Measurements from ENCODE around the gene PRAMEF1.
"Not testable (repeated sequence)": the region's sequence is repeated elsewhere in the genome, so short reads cannot be mapped to it uniquely, and the experiment has no call there.

The PRAMEF1 gene

GRCh38 chr1:12791097-12791496, at the start of gene PRAMEF1:
TSS of gene PRAMEF1 (plus strand) at chr1:12791397. CDS start at chr1:12793228, 1,831 bp downstream.
- not testable (repeated sequence) for H3K9me3 ChIP-seq (ENCODE audit: control insufficient read depth, low read length); H3K27me3 ChIP-seq (ENCODE audit: control insufficient read depth, insufficient read depth, low read length); H3K4me3 ChIP-seq (ENCODE audit: low read length); H3K9ac ChIP-seq (ENCODE audit: low read length); H3K4me1 ChIP-seq (ENCODE audit: control insufficient read depth, insufficient read depth, low read length); H3K36me3 ChIP-seq (ENCODE audit: control insufficient read depth, insufficient read depth, low read length)

GRCh38 chr1:12741946-12742345, 49.3 kb upstream of the PRAMEF1 start:
- Histone ChIP-seq H3K4me1 (ENCODE audit: control insufficient read depth, insufficient read depth, low read length) (no peaks in the 10 kb centered on the region), H3K4me3 (ENCODE audit: low read length) (no peak overlapping the region), H3K9ac (ENCODE audit: low read length) (no peak overlapping the region), H3K27me3 (ENCODE audit: control insufficient read depth, insufficient read depth, low read length) (no peaks in the 10 kb centered on the region), H3K9me3 (ENCODE audit: control insufficient read depth, low read length) (no peaks in the 10 kb centered on the region), H3K36me3 (ENCODE audit: control insufficient read depth, insufficient read depth, low read length) (no peaks in the 10 kb centered on the region)

GRCh38 chr1:12745126-12745991, 45.8 kb upstream of the PRAMEF1 start:
- Histone ChIP-seq H3K9me3 (ENCODE audit: control insufficient read depth, low read length) (no peaks in the 10 kb centered on the region), H3K4me1 (ENCODE audit: control insufficient read depth, insufficient read depth, low read length) (no peaks in the 10 kb centered on the region), H3K9ac (ENCODE audit: low read length) (no peak overlapping the region), H3K4me3 (ENCODE audit: low read length) (no peak overlapping the region), H3K27me3 (ENCODE audit: control insufficient read depth, insufficient read depth, low read length) (no peaks in the 10 kb centered on the region), H3K36me3 (ENCODE audit: control insufficient read depth, insufficient read depth, low read length) (no peaks in the 10 kb centered on the region)

GRCh38 chr1:12745992-12746323, 45.2 kb upstream of the PRAMEF1 start, which contains the start of gene CFAP107:
TSS of gene CFAP107 (plus strand) at chr1:12746200. CDS start at chr1:12746431, 231 bp downstream.
- Histone ChIP-seq H3K9me3 (ENCODE audit: control insufficient read depth, low read length) (no peaks in the 10 kb centered on the region), H3K9ac (ENCODE audit: low read length) (no peak within 1 kb of the TSS), H3K27me3 (ENCODE audit: control insufficient read depth, insufficient read depth, low read length) (no peaks in the 10 kb centered on the region), H3K36me3 (ENCODE audit: control insufficient read depth, insufficient read depth, low read length) (no peaks in the 10 kb centered on the region), H3K4me3 (ENCODE audit: low read length) (no peak within 1 kb of the TSS), H3K4me1 (ENCODE audit: control insufficient read depth, insufficient read depth, low read length) (no peaks in the 10 kb centered on the region)

GRCh38 chr1:12748778-12749355, 42.3 kb upstream of the PRAMEF1 start:
- no peaks in the 10 kb centered on the region for H3K4me1 ChIP-seq (ENCODE audit: control insufficient read depth, insufficient read depth, low read length)
- H3K9me3 ChIP-seq (ENCODE audit: control insufficient read depth, low read length), result no peaks in the 10 kb centered on the region
- no peaks in the 10 kb centered on the region for H3K27me3 ChIP-seq (ENCODE audit: control insufficient read depth, insufficient read depth, low read length)
- no peaks in the 10 kb centered on the region for H3K36me3 ChIP-seq (ENCODE audit: control insufficient read depth, insufficient read depth, low read length)
- no peak overlapping the region for H3K4me3 ChIP-seq (ENCODE audit: low read length)
- no peak overlapping the region for H3K9ac ChIP-seq (ENCODE audit: low read length)

GRCh38 chr1:12754738-12755137, 36.5 kb upstream of the PRAMEF1 start:
- Histone ChIP-seq H3K36me3 (ENCODE audit: control insufficient read depth, insufficient read depth, low read length) (no peaks in the 10 kb centered on the region), H3K4me1 (ENCODE audit: control insufficient read depth, insufficient read depth, low read length) (no peaks in the 10 kb centered on the region), H3K9ac (ENCODE audit: low read length) (no peak overlapping the region), H3K4me3 (ENCODE audit: low read length) (no peak overlapping the region), H3K27me3 (ENCODE audit: control insufficient read depth, insufficient read depth, low read length) (no peaks in the 10 kb centered on the region), H3K9me3 (ENCODE audit: control insufficient read depth, low read length) (no peaks in the 10 kb centered on the region)

- Histone ChIP-seq H3K9me3 (ENCODE audit: control insufficient read depth, low read length) (no peaks in the 10 kb centered on the region), H3K36me3 (ENCODE audit: control insufficient read depth, insufficient read depth, low read length) (no peaks in the 10 kb centered on the region), H3K4me3 (ENCODE audit: low read length) (no peak overlapping the region), H3K9ac (ENCODE audit: low read length) (no peak overlapping the region), H3K4me1 (ENCODE audit: control insufficient read depth, insufficient read depth, low read length) (no peaks in the 10 kb centered on the region), H3K27me3 (ENCODE audit: control insufficient read depth, insufficient read depth, low read length) (no peaks in the 10 kb centered on the region)
Observed at GRCh38 chr1:12756273-12756672, 34.9 kb upstream of the PRAMEF1 start.

- Histone ChIP-seq H3K36me3 (ENCODE audit: control insufficient read depth, insufficient read depth, low read length) (no peaks in the 10 kb centered on the region), H3K9me3 (ENCODE audit: control insufficient read depth, low read length) (no peaks in the 10 kb centered on the region), H3K4me3 (ENCODE audit: low read length) (no peak overlapping the region), H3K4me1 (ENCODE audit: control insufficient read depth, insufficient read depth, low read length) (no peaks in the 10 kb centered on the region), H3K9ac (ENCODE audit: low read length) (no peak overlapping the region), H3K27me3 (ENCODE audit: control insufficient read depth, insufficient read depth, low read length) (no peaks in the 10 kb centered on the region)
Observed at GRCh38 chr1:12756768-12757413, 34.3 kb upstream of the PRAMEF1 start.

- no peaks in the 10 kb centered on the region for H3K27me3 ChIP-seq (ENCODE audit: control insufficient read depth, insufficient read depth, low read length)
- H3K4me3 ChIP-seq (ENCODE audit: low read length), result no peak overlapping the region
Observed at GRCh38 chr1:12757836-12758235, 33.4 kb upstream of the PRAMEF1 start.

GRCh38 chr1:12760256-12760795, 30.9 kb upstream of the PRAMEF1 start:
- Histone ChIP-seq H3K27me3 (ENCODE audit: control insufficient read depth, insufficient read depth, low read length) (no peaks in the 10 kb centered on the region), H3K9ac (ENCODE audit: low read length) (no peak overlapping the region), H3K4me3 (ENCODE audit: low read length) (no peak overlapping the region), H3K9me3 (ENCODE audit: control insufficient read depth, low read length) (no peaks in the 10 kb centered on the region), H3K36me3 (ENCODE audit: control insufficient read depth, insufficient read depth, low read length) (no peaks in the 10 kb centered on the region), H3K4me1 (ENCODE audit: control insufficient read depth, insufficient read depth, low read length) (no peaks in the 10 kb centered on the region)

More at GRCh38 chr1:12757836-12758235, 33.4 kb upstream of the PRAMEF1 start:
- no peaks in the 10 kb centered on the region for H3K4me1 ChIP-seq (ENCODE audit: control insufficient read depth, insufficient read depth, low read length)
- no peak overlapping the region for H3K9ac ChIP-seq (ENCODE audit: low read length)
- no peaks in the 10 kb centered on the region for H3K36me3 ChIP-seq (ENCODE audit: control insufficient read depth, insufficient read depth, low read length)
- no peaks in the 10 kb centered on the region for H3K9me3 ChIP-seq (ENCODE audit: control insufficient read depth, low read length)

- no peaks in the 10 kb centered on the region for H3K36me3 ChIP-seq (ENCODE audit: control insufficient read depth, insufficient read depth, low read length)
- H3K9me3 ChIP-seq (ENCODE audit: control insufficient read depth, low read length), result no peaks in the 10 kb centered on the region
- H3K4me3 ChIP-seq (ENCODE audit: low read length), result no peak overlapping the region
Observed at GRCh38 chr1:12761781-12762180, 29.4 kb upstream of the PRAMEF1 start.

GRCh38 chr1:12762766-12763165, 28.4 kb upstream of the PRAMEF1 start:
- Histone ChIP-seq H3K9me3 (ENCODE audit: control insufficient read depth, low read length) (no peaks in the 10 kb centered on the region), H3K36me3 (ENCODE audit: control insufficient read depth, insufficient read depth, low read length) (no peaks in the 10 kb centered on the region), H3K4me3 (ENCODE audit: low read length) (no peak overlapping the region), H3K4me1 (ENCODE audit: control insufficient read depth, insufficient read depth, low read length) (no peaks in the 10 kb centered on the region), H3K9ac (ENCODE audit: low read length) (no peak overlapping the region), H3K27me3 (ENCODE audit: control insufficient read depth, insufficient read depth, low read length) (no peaks in the 10 kb centered on the region)

More at GRCh38 chr1:12761781-12762180, 29.4 kb upstream of the PRAMEF1 start:
- H3K9ac ChIP-seq (ENCODE audit: low read length), result no peak overlapping the region
- H3K27me3 ChIP-seq (ENCODE audit: control insufficient read depth, insufficient read depth, low read length), result no peaks in the 10 kb centered on the region
- H3K4me1 ChIP-seq (ENCODE audit: control insufficient read depth, insufficient read depth, low read length), result no peaks in the 10 kb centered on the region

Measured in mucosa of stomach (tissue), 1 donor.